Testis (tissue), 2 donors: Measurements from ENCODE around the gene AKT1.

Experiments used
- CTCF ChIP-seq, 3 experiments: fragments of 450-650 bp in 2 of 3; fragments of 200-600 bp in 1 of 3; sonication (generic) in 1 of 3; IDR thresholded peaks; one replicate each; pipeline ENCODE4 v1.5.1; 2016 to 2019; ENCODE audit warnings: antibody characterized with exemption in 3 of 3, mild to moderate bottlenecking in 2 of 3, moderate library complexity in 1 of 3
- POLR2A ChIP-seq: fragments of 450-650 bp; IDR thresholded peaks from one replicate; pipeline ENCODE4 v1.6.1; 2017; ENCODE audit warnings: antibody characterized with exemption, mild to moderate bottlenecking, moderate library complexity

GRCh38 chr14:104752735-104753527 is 42.6 kb downstream of the AKT1 start, which contains the start of gene SIVA1:
- peak; percentile 55 for TF ChIP-seq POLR2A
- peak in 1 of 3 experiments; percentile 21 for TF ChIP-seq CTCF (IDR thresholded peaks at IDR 0.05)
